ENCODE results near the gene GNA12.

GRCh38 chr7:2755531-2755930 is 88.6 kb downstream of the GNA12 start:
- TF ChIP-seq RFX5 (IDR thresholded peaks at IDR 0.05; ENCODE audit: low read length) (no peak), REST (IDR thresholded peaks at IDR 0.05; ENCODE audit: low read depth, low read length) (no peak), TEAD4 (IDR thresholded peaks at IDR 0.05; ENCODE audit: borderline replicate concordance, insufficient read depth) (no peak), POLR2AphosphoS5 (IDR thresholded peaks at IDR 0.05; ENCODE audit: low read depth, low read length) (no peak), CTCF (IDR thresholded peaks at IDR 0.05) (no peak), RXRA (IDR thresholded peaks at IDR 0.05; ENCODE audit: borderline replicate concordance, low read depth) (no peak)
